Fibroblast of lung (primary cell): ENCODE measurements around the gene GRM6.

Source experiments
- CTCF ChIP-seq, 2 donors: IDR thresholded peaks in 1 of 2; conservative IDR thresholded peaks in 1 of 2; 1 replicate in 1 of 2; 2 replicates in 1 of 2; pipeline ENCODE4 v1.5.1; 2011 to 2012; ENCODE audit warnings: low read length in 2 of 2, control low read depth in 1 of 2, inconsistent platforms in 1 of 2, low read depth in 1 of 2, mild to moderate bottlenecking in 1 of 2
- EZH2 ChIP-seq: IDR thresholded peaks from 2 replicates; pipeline ENCODE4 v1.5.1; 2012; ENCODE audit warnings: low read length, control low read depth, mild to moderate bottlenecking; ENCODE audit errors: missing control alignments

GRCh38 chr5:178988436-178989220 is 6.5 kb downstream of the GRM6 start:
- no peak for TF ChIP-seq CTCF (conservative IDR thresholded peaks at IDR 0.05 in 1 of 2, IDR thresholded peaks at IDR 0.05 in 1 of 2; ENCODE audit: low read depth in 1 of 2, low read length in 2 of 2)
- no peak for TF ChIP-seq EZH2
